Panc1 (cell line): Measurements from ENCODE around the gene PRRG3.

Experiments used
- POLR2AphosphoS5 ChIP-seq: IDR thresholded peaks from 2 replicates; pipeline ENCODE4 v1.6.1; 2012; ENCODE audit warnings: mild to moderate bottlenecking, low read depth, low read length, moderate library complexity
- SIN3A ChIP-seq: IDR thresholded peaks from 2 replicates; pipeline ENCODE4 v1.6.1; 2012; ENCODE audit warnings: low read depth, mild to moderate bottlenecking, low read length, moderate library complexity, borderline replicate concordance; ENCODE audit not compliant: insufficient read depth
- TCF7L2 ChIP-seq: IDR thresholded peaks from 2 replicates; pipeline ENCODE4 v1.6.1; 2011; ENCODE audit warnings: mild to moderate bottlenecking, low read depth, low read length, inconsistent platforms
- TF ChIP-seq, protein P1 (sequence below): fragments of 450-650 bp; IDR thresholded peaks from 2 replicates; pipeline ENCODE4 v1.5.1; 2017; ENCODE audit warnings: mild to moderate bottlenecking
- TF ChIP-seq, protein P2 (sequence below), 2 experiments: IDR thresholded peaks; 2 replicates each; pipeline ENCODE4 v1.6.1; 2011 to 2012; ENCODE audit warnings: low read depth in 2 of 2, control low read depth in 1 of 2, low read length in 1 of 2, mild to moderate bottlenecking in 1 of 2, moderate library complexity in 1 of 2; ENCODE audit not compliant: insufficient read depth in 1 of 2

DNA sequence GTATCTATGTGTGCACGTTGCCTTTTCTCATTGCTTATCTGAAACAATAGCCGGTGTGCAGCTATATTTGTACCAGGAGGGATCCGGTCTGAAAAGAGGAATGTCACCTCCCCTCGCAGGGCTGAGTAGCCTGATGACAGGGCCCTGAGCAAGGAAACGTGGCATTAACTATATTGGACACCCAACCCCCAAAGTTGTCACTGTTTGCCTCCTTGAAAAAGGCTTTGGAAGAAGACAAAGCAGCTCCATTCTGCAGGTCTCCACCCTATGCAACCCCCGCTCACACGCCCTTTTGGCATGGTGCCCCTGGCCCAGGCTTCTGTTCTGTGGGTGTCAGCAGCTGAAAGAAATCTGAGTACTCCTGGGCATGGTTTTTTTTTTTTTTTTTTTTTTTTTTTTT is 8.2 kb downstream of the PRRG3 start:
- TF ChIP-seq, protein P1, sequence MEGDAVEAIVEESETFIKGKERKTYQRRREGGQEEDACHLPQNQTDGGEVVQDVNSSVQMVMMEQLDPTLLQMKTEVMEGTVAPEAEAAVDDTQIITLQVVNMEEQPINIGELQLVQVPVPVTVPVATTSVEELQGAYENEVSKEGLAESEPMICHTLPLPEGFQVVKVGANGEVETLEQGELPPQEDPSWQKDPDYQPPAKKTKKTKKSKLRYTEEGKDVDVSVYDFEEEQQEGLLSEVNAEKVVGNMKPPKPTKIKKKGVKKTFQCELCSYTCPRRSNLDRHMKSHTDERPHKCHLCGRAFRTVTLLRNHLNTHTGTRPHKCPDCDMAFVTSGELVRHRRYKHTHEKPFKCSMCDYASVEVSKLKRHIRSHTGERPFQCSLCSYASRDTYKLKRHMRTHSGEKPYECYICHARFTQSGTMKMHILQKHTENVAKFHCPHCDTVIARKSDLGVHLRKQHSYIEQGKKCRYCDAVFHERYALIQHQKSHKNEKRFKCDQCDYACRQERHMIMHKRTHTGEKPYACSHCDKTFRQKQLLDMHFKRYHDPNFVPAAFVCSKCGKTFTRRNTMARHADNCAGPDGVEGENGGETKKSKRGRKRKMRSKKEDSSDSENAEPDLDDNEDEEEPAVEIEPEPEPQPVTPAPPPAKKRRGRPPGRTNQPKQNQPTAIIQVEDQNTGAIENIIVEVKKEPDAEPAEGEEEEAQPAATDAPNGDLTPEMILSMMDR = no peak
- TF ChIP-seq SIN3A = no peak
- no peak for TF ChIP-seq POLR2AphosphoS5
- TF ChIP-seq, protein P2, sequence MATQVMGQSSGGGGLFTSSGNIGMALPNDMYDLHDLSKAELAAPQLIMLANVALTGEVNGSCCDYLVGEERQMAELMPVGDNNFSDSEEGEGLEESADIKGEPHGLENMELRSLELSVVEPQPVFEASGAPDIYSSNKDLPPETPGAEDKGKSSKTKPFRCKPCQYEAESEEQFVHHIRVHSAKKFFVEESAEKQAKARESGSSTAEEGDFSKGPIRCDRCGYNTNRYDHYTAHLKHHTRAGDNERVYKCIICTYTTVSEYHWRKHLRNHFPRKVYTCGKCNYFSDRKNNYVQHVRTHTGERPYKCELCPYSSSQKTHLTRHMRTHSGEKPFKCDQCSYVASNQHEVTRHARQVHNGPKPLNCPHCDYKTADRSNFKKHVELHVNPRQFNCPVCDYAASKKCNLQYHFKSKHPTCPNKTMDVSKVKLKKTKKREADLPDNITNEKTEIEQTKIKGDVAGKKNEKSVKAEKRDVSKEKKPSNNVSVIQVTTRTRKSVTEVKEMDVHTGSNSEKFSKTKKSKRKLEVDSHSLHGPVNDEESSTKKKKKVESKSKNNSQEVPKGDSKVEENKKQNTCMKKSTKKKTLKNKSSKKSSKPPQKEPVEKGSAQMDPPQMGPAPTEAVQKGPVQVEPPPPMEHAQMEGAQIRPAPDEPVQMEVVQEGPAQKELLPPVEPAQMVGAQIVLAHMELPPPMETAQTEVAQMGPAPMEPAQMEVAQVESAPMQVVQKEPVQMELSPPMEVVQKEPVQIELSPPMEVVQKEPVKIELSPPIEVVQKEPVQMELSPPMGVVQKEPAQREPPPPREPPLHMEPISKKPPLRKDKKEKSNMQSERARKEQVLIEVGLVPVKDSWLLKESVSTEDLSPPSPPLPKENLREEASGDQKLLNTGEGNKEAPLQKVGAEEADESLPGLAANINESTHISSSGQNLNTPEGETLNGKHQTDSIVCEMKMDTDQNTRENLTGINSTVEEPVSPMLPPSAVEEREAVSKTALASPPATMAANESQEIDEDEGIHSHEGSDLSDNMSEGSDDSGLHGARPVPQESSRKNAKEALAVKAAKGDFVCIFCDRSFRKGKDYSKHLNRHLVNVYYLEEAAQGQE (IDR thresholded peaks at IDR 0.05; ENCODE audit: insufficient read depth in 1 of 2, low read depth in 2 of 2, low read length in 1 of 2) = no peak
- TF ChIP-seq TCF7L2 = no peak
